Measurements from ENCODE around the gene USP40. TPM values are rescaled to one million over a fixed set of nuclear protein-coding genes. Genes with fewer than 3 reads are reported as not detected.
"Not testable (repeated sequence)": the region's sequence is repeated elsewhere in the genome, so short reads cannot be mapped to it uniquely, and the experiment has no call there.

USP40 gene
- total and polyA plus RNA-seq, 2 experiments from 2014 or later = 20.4 to 25.9 TPM

- Histone ChIP-seq H3K4me2 (no peak overlapping the region), H3K4me3 (no peak overlapping the region), H3K9me2 (replicated peaks; ENCODE audit: insufficient read depth) (no peaks in the 10 kb centered on the region), H3K36me3 (replicated peaks; ENCODE audit: insufficient read depth, low read depth) (no peaks in the 10 kb centered on the region), H3K27ac (no peak overlapping the region), H2AFZ (no peak overlapping the region), H4K20me1 (ENCODE audit: insufficient read depth, poor library complexity, severe bottlenecking) (no peaks in the 10 kb centered on the region), H3K4me1 (ENCODE audit: insufficient read depth) (no peaks in the 10 kb centered on the region), H3K9me3 (ENCODE audit: low read depth) (no peaks in the 10 kb centered on the region), H3K79me2 (no peaks in the 10 kb centered on the region), H3K27me3 (no peaks in the 10 kb centered on the region)
- 79% methylated on average over 3 of the region's 3 CpGs for WGBS (ENCODE audit: low lambda C conversion rate, missing lambda C conversion rate)
- TF ChIP-seq EZH2 (IDR thresholded peaks at IDR 0.05; ENCODE audit: borderline replicate concordance) = no peak
- TF ChIP-seq CTCF (IDR thresholded peaks at IDR 0.05; ENCODE audit: poor library complexity) = no peak
- TF ChIP-seq EZH2phosphoT487 (IDR thresholded peaks at IDR 0.05; ENCODE audit: low read depth, severe bottlenecking, unreplicated experiment) = no peak
- DNase-seq (ENCODE audit: low spot score) = no peak
Observed at GRCh38 chr2:233598952-233599351, 32.4 kb upstream of the USP40 start.

- no peak overlapping the region for H3K4me2 ChIP-seq
- 78% methylated on average over 1 of the region's 1 CpG for WGBS (ENCODE audit: low lambda C conversion rate, missing lambda C conversion rate)
- no peaks in the 10 kb centered on the region for H3K79me2 ChIP-seq
- no peaks in the 10 kb centered on the region for H3K27me3 ChIP-seq
- H3K9me2 ChIP-seq (replicated peaks; ENCODE audit: insufficient read depth) = no peaks in the 10 kb centered on the region
- no peak overlapping the region for H3K4me3 ChIP-seq
- no peaks in the 10 kb centered on the region for H3K9me3 ChIP-seq (ENCODE audit: low read depth)
- no peaks in the 10 kb centered on the region for H3K36me3 ChIP-seq (replicated peaks; ENCODE audit: insufficient read depth, low read depth)
- no peak overlapping the region for H3K27ac ChIP-seq
- no peak for TF ChIP-seq EZH2 (IDR thresholded peaks at IDR 0.05; ENCODE audit: borderline replicate concordance)
- no peak for TF ChIP-seq EZH2phosphoT487 (IDR thresholded peaks at IDR 0.05; ENCODE audit: low read depth, severe bottlenecking, unreplicated experiment)
- TF ChIP-seq CTCF (IDR thresholded peaks at IDR 0.05; ENCODE audit: poor library complexity) = no peak
- no peaks in the 10 kb centered on the region for H3K4me1 ChIP-seq (ENCODE audit: insufficient read depth)
- no peak for DNase-seq (ENCODE audit: low spot score)
- no peaks in the 10 kb centered on the region for H4K20me1 ChIP-seq (ENCODE audit: insufficient read depth, poor library complexity, severe bottlenecking)
- H2AFZ ChIP-seq = no peak overlapping the region
Observed at GRCh38 chr2:233597522-233597921, 30.9 kb upstream of the USP40 start.

- H3K36me3 ChIP-seq (replicated peaks; ENCODE audit: insufficient read depth, low read depth) = no peaks in the 10 kb centered on the region
- no peak for TF ChIP-seq CTCF (IDR thresholded peaks at IDR 0.05; ENCODE audit: poor library complexity)
- TF ChIP-seq EZH2phosphoT487 (IDR thresholded peaks at IDR 0.05; ENCODE audit: low read depth, severe bottlenecking, unreplicated experiment) = no peak
- TF ChIP-seq EZH2 (IDR thresholded peaks at IDR 0.05; ENCODE audit: borderline replicate concordance) = no peak
- H3K9me2 ChIP-seq (replicated peaks; ENCODE audit: insufficient read depth) = no peaks in the 10 kb centered on the region
- no peak overlapping the region for H3K4me2 ChIP-seq
- WGBS (ENCODE audit: low lambda C conversion rate, missing lambda C conversion rate) = 84% methylated on average over 8 of the region's 8 CpGs
- H3K9me3 ChIP-seq (ENCODE audit: low read depth) = no peaks in the 10 kb centered on the region
- no peaks in the 10 kb centered on the region for H4K20me1 ChIP-seq (ENCODE audit: insufficient read depth, poor library complexity, severe bottlenecking)
- H3K79me2 ChIP-seq = no peaks in the 10 kb centered on the region
- no peak for DNase-seq (ENCODE audit: low spot score)
- H2AFZ ChIP-seq = no peak overlapping the region
- H3K27ac ChIP-seq = no peak overlapping the region
- H3K27me3 ChIP-seq = no peaks in the 10 kb centered on the region
- no peaks in the 10 kb centered on the region for H3K4me1 ChIP-seq (ENCODE audit: insufficient read depth)
- no peak overlapping the region for H3K4me3 ChIP-seq
Observed at GRCh38 chr2:233593201-233593600, 26.6 kb upstream of the USP40 start.

- not testable (repeated sequence) for H3K79me2 ChIP-seq; H3K9me3 ChIP-seq (ENCODE audit: low read depth); DNase-seq (ENCODE audit: low spot score); H3K4me3 ChIP-seq; H3K27me3 ChIP-seq; H4K20me1 ChIP-seq (ENCODE audit: insufficient read depth, poor library complexity, severe bottlenecking); H3K9me2 ChIP-seq (replicated peaks; ENCODE audit: insufficient read depth); H3K27ac ChIP-seq; H2AFZ ChIP-seq; H3K36me3 ChIP-seq (replicated peaks; ENCODE audit: insufficient read depth, low read depth); H3K4me1 ChIP-seq (ENCODE audit: insufficient read depth); H3K4me2 ChIP-seq
- WGBS (ENCODE audit: low lambda C conversion rate, missing lambda C conversion rate) = 100% methylated on average over 1 of the region's 1 CpG
Observed at GRCh38 chr2:233592706-233593105, 26.1 kb upstream of the USP40 start.
